ENCODE results near the gene CYBRD1.

Gene CYBRD1

GRCh38 chr2:171553858-171554257, 31.6 kb downstream of the CYBRD1 start:
- DNase-seq (ENCODE audit: low read depth) = no peak

DNA sequence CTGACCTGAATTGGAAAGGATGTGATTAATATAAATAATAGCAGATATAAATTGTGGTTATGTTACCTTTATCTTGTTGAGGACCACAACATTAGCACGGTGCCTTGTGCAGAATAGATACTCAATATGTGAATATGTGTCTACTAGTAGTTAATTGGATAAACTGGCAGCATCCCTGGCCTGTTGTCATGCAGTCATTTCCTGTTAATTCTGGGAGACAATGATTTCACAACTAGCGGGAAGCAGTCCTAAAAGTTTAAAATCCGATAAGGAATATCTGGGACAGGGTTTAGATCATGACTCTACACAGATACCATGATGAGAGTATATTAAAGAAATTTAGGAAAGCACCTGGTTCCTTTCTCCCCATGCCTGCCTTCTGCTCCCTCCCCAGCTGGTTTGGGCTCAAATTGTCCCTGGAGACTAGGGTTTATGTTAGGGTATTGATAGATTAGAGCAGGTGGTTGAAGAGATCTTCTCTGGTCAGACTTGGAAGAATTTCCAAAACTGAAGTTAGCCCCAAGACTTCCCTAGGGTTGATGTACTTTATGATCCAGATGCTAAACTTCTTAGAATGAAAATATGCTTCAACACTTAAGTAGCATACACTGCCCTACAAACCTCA, 32.8 kb downstream of the CYBRD1 start:
- no peak for DNase-seq (ENCODE audit: low read depth)

DNA sequence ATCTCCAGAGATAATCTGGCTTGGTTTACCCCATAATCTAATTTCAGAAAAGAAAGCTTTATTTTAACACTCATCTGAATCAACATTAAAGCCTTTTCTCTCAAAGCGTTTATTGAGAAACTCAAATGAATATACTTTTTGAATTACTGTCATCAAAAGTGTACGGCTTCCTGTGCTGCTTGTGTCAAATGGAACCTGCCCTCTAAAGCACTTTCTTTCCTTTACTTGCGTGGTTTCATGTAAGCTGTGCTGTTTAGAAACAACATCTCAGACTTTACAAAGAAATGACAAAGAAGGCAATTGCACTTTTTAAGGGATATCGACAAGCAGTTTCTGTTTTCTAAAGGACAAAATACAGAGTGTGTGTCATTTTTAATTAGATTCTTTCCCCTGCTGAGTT, 35.1 kb downstream of the CYBRD1 start:
- DNase-seq (ENCODE audit: low read depth) = no peak

DNA sequence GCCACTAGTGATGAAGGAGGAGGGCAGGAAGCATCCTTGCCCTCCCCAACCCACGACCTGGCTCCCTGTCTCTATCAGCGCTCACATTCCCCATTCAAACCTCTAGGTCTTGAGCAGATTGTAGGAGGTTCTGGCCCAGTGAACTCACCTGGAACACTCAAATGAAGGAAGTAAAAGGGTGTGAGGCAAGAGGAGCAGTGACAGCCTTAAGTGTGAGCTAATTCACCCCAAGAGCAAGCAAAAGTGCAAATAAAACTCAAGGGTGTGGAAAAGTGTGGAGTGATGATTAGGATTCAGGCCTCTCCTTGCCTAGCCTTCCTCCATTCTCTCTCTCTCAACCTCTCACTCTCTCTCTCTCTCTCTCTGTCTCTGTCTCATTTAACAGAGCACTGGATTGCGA, 41.0 kb downstream of the CYBRD1 start:
- no peak for DNase-seq (ENCODE audit: low read depth)

DNA sequence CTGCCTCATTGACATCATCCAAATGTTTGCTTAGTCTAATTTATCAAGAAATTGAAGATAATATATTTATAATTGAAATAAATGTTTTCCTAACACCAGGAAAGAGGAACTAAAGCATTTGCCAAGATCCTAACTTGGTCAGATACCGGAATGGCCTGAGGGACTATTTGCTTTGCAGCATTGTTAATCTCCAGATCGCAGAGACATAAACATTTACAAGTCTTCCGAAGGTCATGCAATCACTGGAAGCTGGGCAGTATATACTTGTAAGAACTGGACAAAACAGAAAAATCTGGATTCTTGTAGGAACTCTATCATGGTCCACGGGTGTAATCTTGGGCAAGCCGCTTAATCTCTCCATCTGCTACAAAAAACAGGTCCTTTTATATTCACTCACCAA, 42.2 kb downstream of the CYBRD1 start:
- DNase-seq (ENCODE audit: low read depth) = no peak

- DNase-seq (ENCODE audit: low read depth) = no peak
Observed at GRCh38 chr2:171566057-171566456, 43.8 kb downstream of the CYBRD1 start.

GRCh38 chr2:171566753-171567152, 44.5 kb downstream of the CYBRD1 start:
- no peak for DNase-seq (ENCODE audit: low read depth)

DNA sequence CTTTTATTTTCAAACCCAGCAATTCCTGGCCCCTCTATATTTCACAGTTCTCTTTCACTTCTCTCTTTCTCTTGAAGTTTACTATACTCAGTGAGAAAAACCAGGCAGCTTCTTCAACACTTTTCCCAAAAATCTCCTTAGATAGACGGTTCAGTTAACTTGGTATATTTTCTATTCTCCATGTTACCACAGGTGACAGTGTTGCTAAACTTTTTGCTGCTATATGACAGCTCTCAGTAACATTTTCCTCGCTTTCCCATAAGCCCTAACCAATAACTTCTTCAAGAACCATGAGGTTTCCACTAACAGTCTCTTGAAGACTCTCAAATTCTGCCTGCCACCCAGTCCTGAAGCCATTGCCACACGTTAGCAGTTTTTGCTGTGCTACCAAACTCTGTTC, 45.8 kb downstream of the CYBRD1 start:
- peak; percentile 47 for DNase-seq (ENCODE audit: low read depth)

DNA sequence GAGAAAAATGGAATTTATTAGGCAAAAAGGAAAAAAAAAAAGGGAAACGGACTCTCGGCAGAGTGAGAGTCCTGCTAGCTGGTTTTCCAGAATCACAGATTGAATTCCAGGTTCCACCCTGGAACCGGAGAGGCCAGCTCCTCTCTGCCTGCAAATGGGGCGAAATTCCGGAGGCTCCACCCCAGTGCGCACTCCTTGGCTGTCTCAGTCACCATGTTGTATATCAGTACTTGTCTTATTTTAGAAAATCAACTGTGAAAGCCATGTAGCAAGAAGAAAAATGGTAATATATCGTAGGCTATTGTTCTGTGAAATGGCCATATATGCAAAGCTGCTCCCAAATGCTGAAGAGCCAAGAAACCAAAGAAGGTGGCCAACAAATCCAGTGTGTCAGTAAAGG, 49.4 kb downstream of the CYBRD1 start:
- no peak for DNase-seq (ENCODE audit: low read depth)

GRCh38 chr2:171574149-171574795, 52.0 kb downstream of the CYBRD1 start:
- peak; percentile 77 for DNase-seq (ENCODE audit: low read depth)

GRCh38 chr2:171575606-171576005, 53.3 kb downstream of the CYBRD1 start:
- no peak for DNase-seq (ENCODE audit: low read depth)

DNA sequence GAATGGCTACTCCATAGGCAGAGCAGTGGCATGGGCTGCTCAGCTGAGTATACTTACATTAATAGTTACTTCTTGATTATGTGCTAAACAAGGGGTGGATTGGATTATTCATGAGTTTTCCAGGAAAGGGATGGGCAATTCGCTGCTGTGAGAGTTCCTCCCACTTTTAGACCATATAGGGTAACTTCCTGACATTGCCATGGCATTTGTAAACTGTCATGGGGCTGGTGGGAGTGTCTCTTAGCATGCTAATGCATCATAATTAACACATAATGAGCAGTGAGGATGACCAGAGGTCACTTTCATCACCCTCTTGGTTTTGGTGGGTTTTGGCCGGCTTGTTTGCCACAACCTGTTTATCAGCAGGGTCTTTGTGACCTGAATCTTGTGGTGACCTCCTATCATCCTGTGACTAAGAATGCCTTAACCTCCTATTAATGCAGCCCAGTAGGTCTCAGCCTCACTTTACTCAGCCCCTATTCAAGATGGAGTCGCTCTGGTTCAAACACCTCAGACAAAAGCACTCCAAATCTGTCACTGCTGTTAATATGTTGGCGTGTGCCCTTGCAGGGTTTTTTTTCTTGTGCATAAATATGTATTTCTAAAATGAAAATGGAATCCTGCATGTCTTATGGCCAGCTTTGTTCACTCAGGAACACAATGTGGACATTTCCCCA, 56.0 kb downstream of the CYBRD1 start:
- DNase-seq (ENCODE audit: low read depth) = no peak

DNA sequence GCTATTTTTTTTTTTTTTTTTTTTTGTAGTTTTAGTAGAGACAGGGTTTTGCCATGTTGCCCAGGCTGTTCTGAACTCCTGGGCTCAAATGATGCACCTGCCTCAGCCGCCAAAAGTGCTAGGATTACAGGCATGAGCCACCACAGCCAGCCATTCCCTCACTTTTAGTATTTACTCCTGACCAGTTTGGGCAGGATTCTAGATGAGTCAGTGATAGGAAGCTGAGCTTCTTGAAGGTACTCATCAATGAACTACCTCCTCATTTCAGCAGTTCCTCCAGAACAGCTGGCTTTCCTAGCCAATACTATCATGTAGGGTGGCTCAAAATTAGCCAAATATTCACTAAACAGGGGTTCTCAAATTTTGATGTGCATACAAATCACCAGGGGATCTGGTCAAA, 57.2 kb downstream of the CYBRD1 start:
- peak; percentile 40 for DNase-seq (ENCODE audit: low read depth)

DNA sequence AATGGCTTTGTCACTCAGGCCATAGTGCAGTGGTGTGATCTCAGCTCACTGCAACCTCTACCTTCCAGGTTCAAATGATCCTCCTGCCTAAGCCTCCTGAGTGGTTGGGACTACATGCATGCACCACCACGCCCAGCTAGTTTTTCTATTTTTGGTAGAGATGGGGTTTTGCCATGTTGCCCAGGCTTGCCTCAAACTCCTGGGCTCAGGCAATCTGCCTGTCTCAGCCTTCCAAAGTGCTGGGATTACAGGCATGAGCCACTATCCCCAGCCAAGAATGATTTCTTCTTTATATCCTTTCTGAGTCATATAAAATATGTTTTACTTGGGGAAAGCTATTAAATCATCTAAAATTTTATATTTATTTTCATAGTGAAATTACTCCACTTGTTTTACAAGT, 61.3 kb downstream of the CYBRD1 start:
- DNase-seq (ENCODE audit: low read depth) = no peak

GRCh38 chr2:171584001-171584400, 61.7 kb downstream of the CYBRD1 start:
- no peak for DNase-seq (ENCODE audit: low read depth)

DNA sequence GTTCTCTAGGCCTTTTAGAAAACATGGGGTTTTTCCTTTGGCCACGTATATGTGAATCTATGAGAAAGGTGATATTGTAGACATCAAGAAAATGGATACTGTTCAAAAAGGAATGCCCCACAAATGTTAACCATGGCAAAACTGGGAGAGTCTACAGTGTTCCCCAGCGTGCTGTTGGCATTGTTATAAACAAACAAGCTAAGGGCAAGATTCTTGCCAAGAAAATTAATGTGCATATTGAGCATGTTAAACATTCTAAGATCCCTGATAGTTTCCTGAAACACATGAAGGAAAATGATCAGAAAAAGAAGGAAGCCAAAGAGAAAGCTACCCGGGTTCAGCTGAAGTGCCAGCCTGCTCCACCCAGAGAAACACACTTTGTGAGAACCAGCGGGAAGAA, 64.9 kb downstream of the CYBRD1 start:
- DNase-seq (ENCODE audit: low read depth) = no peak

GRCh38 chr2:171587567-171587966, 65.3 kb downstream of the CYBRD1 start:
- no peak for DNase-seq (ENCODE audit: low read depth)

GRCh38 chr2:171590116-171590515, 67.8 kb downstream of the CYBRD1 start:
- DNase-seq (ENCODE audit: low read depth) = no peak

DNA sequence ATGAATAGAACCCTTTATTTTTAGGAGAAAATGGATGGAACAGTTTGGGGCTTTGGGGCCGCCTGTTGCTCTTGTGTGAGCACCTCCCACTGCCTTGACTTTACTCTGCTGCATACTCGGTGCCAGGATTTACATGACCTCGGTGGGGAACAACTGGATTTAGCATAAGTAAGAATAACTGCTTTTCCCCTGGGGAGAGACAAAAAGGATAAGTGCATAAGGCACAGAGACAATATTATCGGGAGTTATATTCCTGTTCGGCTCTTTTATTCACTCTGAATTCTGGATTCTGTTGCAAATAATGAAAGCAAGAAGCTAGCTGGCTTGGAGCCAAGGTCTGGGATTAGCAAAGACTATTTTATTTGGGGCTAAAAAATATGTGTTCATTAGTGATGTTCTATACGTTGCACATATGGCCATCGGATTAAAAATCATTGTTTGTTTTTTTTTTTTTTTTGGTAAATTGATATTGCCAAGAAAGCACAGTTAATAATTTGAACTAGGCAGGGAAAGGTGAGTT, 69.8 kb downstream of the CYBRD1 start:
- DNase-seq (ENCODE audit: low read depth) = no peak

DNA sequence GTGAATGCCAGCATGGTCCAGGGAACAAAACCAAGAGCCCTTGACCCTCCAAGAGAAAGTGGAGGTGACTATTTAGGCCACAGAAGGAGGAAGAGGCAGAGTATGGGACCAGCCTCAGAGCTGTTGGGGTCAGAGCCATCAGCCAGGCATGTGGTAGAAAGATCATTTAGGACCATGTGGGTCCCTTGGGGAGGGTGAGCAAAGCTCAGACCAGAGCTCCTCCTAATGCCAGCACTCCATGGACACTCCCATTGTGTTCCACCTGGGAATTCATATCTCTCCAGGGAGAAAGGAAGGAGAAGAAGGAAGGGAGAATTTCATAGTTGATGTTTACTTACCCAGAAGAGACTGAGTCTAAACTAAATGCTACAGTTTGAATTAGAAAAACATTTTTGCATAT, 73.2 kb downstream of the CYBRD1 start:
- DNase-seq (ENCODE audit: low read depth) = no peak

DNA sequence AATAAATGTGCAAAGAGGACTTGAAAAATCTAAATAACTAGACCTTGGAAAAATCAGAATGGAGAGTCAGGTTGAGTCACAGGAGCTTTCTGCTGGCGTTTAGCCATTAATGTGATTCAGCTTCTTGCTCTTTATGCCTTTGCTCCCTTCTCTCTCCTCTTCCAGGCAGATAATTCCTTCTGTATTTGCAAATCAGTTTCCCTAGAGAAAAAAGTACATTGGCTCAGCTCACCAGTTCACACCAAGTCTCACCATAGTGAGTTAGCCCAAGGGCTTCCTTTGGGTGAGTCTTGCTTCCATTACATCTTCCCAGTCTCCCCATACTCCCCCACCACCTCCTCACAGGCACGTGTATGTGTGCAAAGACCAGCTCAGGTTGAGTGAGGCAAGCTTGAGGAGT, 73.6 kb downstream of the CYBRD1 start:
- DNase-seq (ENCODE audit: low read depth) = peak; percentile 92

GRCh38 chr2:171598713-171599319, 76.5 kb downstream of the CYBRD1 start:
- DNase-seq (ENCODE audit: low read depth) = peak; percentile 88

DNA sequence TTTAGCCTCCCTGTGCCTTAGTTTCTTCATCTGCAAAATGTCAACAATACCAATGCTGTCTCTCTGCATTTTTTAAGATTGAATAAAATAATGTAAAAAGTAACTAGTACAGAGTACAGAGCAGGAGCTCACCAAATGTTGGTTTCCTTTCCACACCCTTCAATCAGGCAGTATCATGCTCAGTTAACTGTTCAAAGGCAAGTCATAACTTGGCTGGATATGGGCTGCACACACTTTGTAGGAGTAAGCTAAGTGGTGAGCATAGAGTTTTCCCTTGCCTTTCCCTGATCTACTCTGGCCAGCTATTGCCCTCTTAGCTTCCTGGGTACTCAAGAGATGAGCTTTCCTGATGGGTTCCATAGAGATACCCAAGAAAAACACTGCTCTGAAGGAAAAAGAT, 77.9 kb downstream of the CYBRD1 start:
- no peak for DNase-seq (ENCODE audit: low read depth)

Measured in ELR (cell line).